HepG2 (cell line): Measurements from ENCODE around the gene SLC16A3.

ENCODE experiments used
- BHLHE40 ChIP-seq: IDR thresholded peaks from 2 replicates; pipeline ENCODE4 v1.6.1; 2011; ENCODE audit warnings: low read length, improper control_type of control experiment
- MYC ChIP-seq: sonication (generic); formaldehyde crosslinking; IDR thresholded peaks from 2 replicates; pipeline ENCODE4 v1.9.0; 2021; ENCODE audit warnings: missing genetic modification reagents, borderline replicate concordance
- NR1H2 ChIP-seq: sonication (generic); formaldehyde crosslinking; IDR thresholded peaks from 2 replicates; pipeline ENCODE4 v1.8.1; 2022; ENCODE audit warnings: low read depth, missing genetic modification reagents, borderline replicate concordance
- POLR2AphosphoS5 ChIP-seq: IDR thresholded peaks from 2 replicates; pipeline ENCODE4 v1.6.1; 2012; ENCODE audit warnings: low read depth, low read length
- ZBTB2 ChIP-seq: sonication (generic); formaldehyde crosslinking; IDR thresholded peaks from 2 replicates; pipeline ENCODE4 v1.8.0; 2022; ENCODE audit warnings: low read depth, missing genetic modification reagents
- ZFP36 ChIP-seq: fragments of 150-350 bp; IDR thresholded peaks from 2 replicates; pipeline ENCODE4 v1.6.1; 2018; ENCODE audit warnings: borderline replicate concordance, low read length, low read depth; ENCODE audit not compliant: partially characterized antibody
- ZNF124 ChIP-seq: sonication (generic); formaldehyde crosslinking; IDR thresholded peaks from 2 replicates; pipeline ENCODE4 v1.4.0; 2020; ENCODE audit warnings: missing genetic modification reagents
- ZSCAN20 ChIP-seq: sonication (generic); formaldehyde crosslinking; IDR thresholded peaks from 2 replicates; pipeline ENCODE4 v1.4.0; 2020; ENCODE audit warnings: missing genetic modification reagents, mild to moderate bottlenecking, borderline replicate concordance
- TF ChIP-seq, protein P1 (sequence below): sonication (generic); IDR thresholded peaks from 2 replicates; pipeline ENCODE4 v1.6.1; 2016; ENCODE audit warnings: low read depth, borderline replicate concordance
- TF ChIP-seq, protein P2 (sequence below): sonication (generic); formaldehyde crosslinking; IDR thresholded peaks from 2 replicates; pipeline ENCODE4 v1.5.0; 2020; ENCODE audit warnings: mild to moderate bottlenecking, missing genetic modification reagents, moderate library complexity

DNA sequence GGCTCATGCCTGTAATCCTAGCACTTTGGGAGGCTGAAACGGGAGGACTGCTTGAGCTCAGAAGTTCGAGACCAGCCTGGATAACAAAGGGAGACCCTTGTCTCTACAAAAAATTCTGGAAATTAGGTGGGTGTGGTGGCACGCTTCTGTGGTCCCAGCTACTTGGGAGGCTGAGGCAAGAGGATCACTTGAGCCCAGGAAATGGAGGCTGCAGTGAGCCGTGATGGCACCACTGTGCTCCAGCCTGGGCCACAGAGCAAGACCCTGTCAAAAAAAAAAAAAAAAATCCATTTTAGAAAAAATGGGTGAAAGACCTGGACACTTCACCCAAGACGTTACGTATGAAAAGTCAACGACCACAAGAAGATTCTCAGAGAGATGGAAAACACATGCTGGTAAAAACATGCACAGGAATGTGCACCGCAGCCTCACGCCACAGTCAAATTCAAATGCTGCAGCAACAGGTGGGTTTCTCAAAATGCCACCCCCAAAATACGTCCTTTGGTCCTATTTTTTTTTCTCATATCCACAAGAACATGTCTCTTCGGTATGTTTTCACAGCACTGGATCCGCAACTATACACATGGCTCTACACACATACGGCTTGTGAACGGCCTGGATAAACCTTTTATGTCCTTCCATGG, 27.5 kb downstream of the SLC16A3 start:
- TF ChIP-seq, protein P1, sequence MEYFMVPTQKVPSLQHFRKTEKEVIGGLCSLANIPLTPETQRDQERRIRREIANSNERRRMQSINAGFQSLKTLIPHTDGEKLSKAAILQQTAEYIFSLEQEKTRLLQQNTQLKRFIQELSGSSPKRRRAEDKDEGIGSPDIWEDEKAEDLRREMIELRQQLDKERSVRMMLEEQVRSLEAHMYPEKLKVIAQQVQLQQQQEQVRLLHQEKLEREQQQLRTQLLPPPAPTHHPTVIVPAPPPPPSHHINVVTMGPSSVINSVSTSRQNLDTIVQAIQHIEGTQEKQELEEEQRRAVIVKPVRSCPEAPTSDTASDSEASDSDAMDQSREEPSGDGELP, result no peak
- no peak for TF ChIP-seq BHLHE40
- TF ChIP-seq ZNF124 (CRISPR knock-in tag), result no peak
- TF ChIP-seq, protein P2, sequence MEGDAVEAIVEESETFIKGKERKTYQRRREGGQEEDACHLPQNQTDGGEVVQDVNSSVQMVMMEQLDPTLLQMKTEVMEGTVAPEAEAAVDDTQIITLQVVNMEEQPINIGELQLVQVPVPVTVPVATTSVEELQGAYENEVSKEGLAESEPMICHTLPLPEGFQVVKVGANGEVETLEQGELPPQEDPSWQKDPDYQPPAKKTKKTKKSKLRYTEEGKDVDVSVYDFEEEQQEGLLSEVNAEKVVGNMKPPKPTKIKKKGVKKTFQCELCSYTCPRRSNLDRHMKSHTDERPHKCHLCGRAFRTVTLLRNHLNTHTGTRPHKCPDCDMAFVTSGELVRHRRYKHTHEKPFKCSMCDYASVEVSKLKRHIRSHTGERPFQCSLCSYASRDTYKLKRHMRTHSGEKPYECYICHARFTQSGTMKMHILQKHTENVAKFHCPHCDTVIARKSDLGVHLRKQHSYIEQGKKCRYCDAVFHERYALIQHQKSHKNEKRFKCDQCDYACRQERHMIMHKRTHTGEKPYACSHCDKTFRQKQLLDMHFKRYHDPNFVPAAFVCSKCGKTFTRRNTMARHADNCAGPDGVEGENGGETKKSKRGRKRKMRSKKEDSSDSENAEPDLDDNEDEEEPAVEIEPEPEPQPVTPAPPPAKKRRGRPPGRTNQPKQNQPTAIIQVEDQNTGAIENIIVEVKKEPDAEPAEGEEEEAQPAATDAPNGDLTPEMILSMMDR (CRISPR knock-in tag), result no peak
- no peak for TF ChIP-seq MYC (CRISPR knock-in tag)
- no peak for TF ChIP-seq ZBTB2 (CRISPR knock-in tag)
- no peak for TF ChIP-seq ZFP36
- TF ChIP-seq ZSCAN20 (CRISPR knock-in tag), result no peak
- TF ChIP-seq NR1H2, result no peak
- no peak for TF ChIP-seq POLR2AphosphoS5
